ENCODE data around the gene TBC1D22B. TPM values are rescaled to one million over a fixed set of nuclear protein-coding genes. Genes with fewer than 3 reads are reported as not detected.
"Not testable (repeated sequence)": the region's sequence is repeated elsewhere in the genome, so short reads cannot be mapped to it uniquely, and the experiment has no call there.

TBC1D22B gene
- total RNA-seq, 1 experiment from 2014 or later, result 13.5 TPM

- no TSS peak for BruUV-seq (replicated peaks)
Observed at GRCh38 chr6:37306624-37307222, 49.2 kb downstream of the TBC1D22B start.

GRCh38 chr6:37307484-37307883, 49.9 kb downstream of the TBC1D22B start:
- not testable (repeated sequence) for H3K9me3 ChIP-seq (ENCODE audit: low read depth, low read length, poor library complexity, severe bottlenecking)

More at GRCh38 chr6:37306624-37307222, 49.2 kb downstream of the TBC1D22B start:
- H3K4me3 ChIP-seq (ENCODE audit: low read depth, low read length, poor library complexity, severe bottlenecking), result no peak overlapping the region
- no peaks in the 10 kb centered on the region for H3K27me3 ChIP-seq (replicated peaks; ENCODE audit: insufficient read depth, low read depth, low read length, poor library complexity)
- intact Hi-C loops (cut with micrococcal nuclease; ENCODE audit: unreplicated experiment), result no loop called here
- no peaks in the 10 kb centered on the region for H3K36me3 ChIP-seq (ENCODE audit: insufficient read depth, low read length, poor library complexity, severe bottlenecking)
- DNase-seq (ENCODE audit: low spot score), result no peak
- no peaks in the 10 kb centered on the region for H3K9me3 ChIP-seq (ENCODE audit: low read depth, low read length, poor library complexity, severe bottlenecking)
- ChIA-PET POLR2A (ENCODE audit: low non-redundant PET) (no interaction called here), CTCF (no interaction called here)
- TF ChIP-seq EZH2 (IDR thresholded peaks at IDR 0.05; ENCODE audit: borderline replicate concordance, low read depth, low read length, poor library complexity, severe bottlenecking), result no peak
- no peak for TF ChIP-seq CTCF (conservative IDR thresholded peaks at IDR 0.05; ENCODE audit: low read depth, low read length)
- H3K4me1 ChIP-seq (ENCODE audit: insufficient read depth, low read length, poor library complexity, severe bottlenecking), result no peaks in the 10 kb centered on the region
- no peak overlapping the region for H3K27ac ChIP-seq (ENCODE audit: low read depth, low read length, poor library complexity, severe bottlenecking)

GRCh38 chr6:37308069-37308815, 50.7 kb downstream of the TBC1D22B start:
- H3K4me1 ChIP-seq (ENCODE audit: insufficient read depth, low read length, poor library complexity, severe bottlenecking), result no peaks in the 10 kb centered on the region
- intact Hi-C loops (cut with micrococcal nuclease; ENCODE audit: unreplicated experiment), result no loop called here
- no peaks in the 10 kb centered on the region for H3K9me3 ChIP-seq (ENCODE audit: low read depth, low read length, poor library complexity, severe bottlenecking)
- no peak for TF ChIP-seq CTCF (conservative IDR thresholded peaks at IDR 0.05; ENCODE audit: low read depth, low read length)
- TF ChIP-seq EZH2 (IDR thresholded peaks at IDR 0.05; ENCODE audit: borderline replicate concordance, low read depth, low read length, poor library complexity, severe bottlenecking), result no peak
- no peaks in the 10 kb centered on the region for H3K36me3 ChIP-seq (ENCODE audit: insufficient read depth, low read length, poor library complexity, severe bottlenecking)
- CTCF ChIA-PET, result no interaction called here
- BruUV-seq (replicated peaks), result no TSS peak
- no peak for DNase-seq (ENCODE audit: low spot score)
- H3K27me3 ChIP-seq (replicated peaks; ENCODE audit: insufficient read depth, low read depth, low read length, poor library complexity), result no peaks in the 10 kb centered on the region
- H3K27ac ChIP-seq (ENCODE audit: low read depth, low read length, poor library complexity, severe bottlenecking), result no peak overlapping the region
- no peak overlapping the region for H3K4me3 ChIP-seq (ENCODE audit: low read depth, low read length, poor library complexity, severe bottlenecking)
- POLR2A ChIA-PET (ENCODE audit: low non-redundant PET), result interaction anchor here (0.6 kb wide), 1 partner anchor 51 kb away, joined by 3 read pairs; the partner anchor contains the start of gene TBC1D22B

More at GRCh38 chr6:37307484-37307883, 49.9 kb downstream of the TBC1D22B start:
- BruUV-seq (replicated peaks); DNase-seq (ENCODE audit: low spot score); H3K27ac ChIP-seq (ENCODE audit: low read depth, low read length, poor library complexity, severe bottlenecking); POLR2A ChIA-PET (ENCODE audit: low non-redundant PET); CTCF ChIA-PET; intact Hi-C loops (cut with micrococcal nuclease; ENCODE audit: unreplicated experiment); H3K27me3 ChIP-seq (replicated peaks; ENCODE audit: insufficient read depth, low read depth, low read length, poor library complexity); H3K4me1 ChIP-seq (ENCODE audit: insufficient read depth, low read length, poor library complexity, severe bottlenecking); H3K4me3 ChIP-seq (ENCODE audit: low read depth, low read length, poor library complexity, severe bottlenecking); H3K36me3 ChIP-seq (ENCODE audit: insufficient read depth, low read length, poor library complexity, severe bottlenecking): not testable (repeated sequence)

Measured in A673 (cell line).